Breast epithelium (tissue), 3 donors: ENCODE measurements around the gene OXSR1.

Experiments used
- CTCF ChIP-seq, 3 donors: fragments of 450-650 bp; IDR thresholded peaks; one replicate each; pipeline ENCODE4 v1.5.1; 2016 to 2017; ENCODE audit warnings: antibody characterized with exemption in 3 of 3, mild to moderate bottlenecking in 3 of 3, moderate library complexity in 3 of 3
- POLR2A ChIP-seq: fragments of 450-650 bp; IDR thresholded peaks from one replicate; pipeline ENCODE4 v1.6.1; 2016; ENCODE audit warnings: antibody characterized with exemption, mild to moderate bottlenecking, moderate library complexity
- POLR2AphosphoS5 ChIP-seq, 3 donors: sonication (generic); formaldehyde crosslinking; IDR thresholded peaks; one replicate each; pipeline ENCODE4 v1.6.1; 2017; ENCODE audit warnings: antibody characterized with exemption in 3 of 3

- no peak for TF ChIP-seq POLR2A
- no peak for TF ChIP-seq CTCF (IDR thresholded peaks at IDR 0.05)
- no peak for TF ChIP-seq POLR2AphosphoS5 (IDR thresholded peaks at IDR 0.05)
Observed at GRCh38 chr3:38157595-38157994, 7.7 kb upstream of the OXSR1 start.
